Stomach smooth muscle (tissue), 2 donors: ENCODE results near the gene KLHL14.
"Not testable (repeated sequence)": the region's sequence is repeated elsewhere in the genome, so short reads cannot be mapped to it uniquely, and the experiment has no call there.

ENCODE experiments used
- H3K27ac ChIP-seq: one replicate; pipeline ENCODE4 v1.7.0; 2013; ENCODE audit warnings: mild to moderate bottlenecking, low read length, inconsistent platforms
- H3K27me3 ChIP-seq, 2 donors: one replicate each; pipeline ENCODE4 v1.7.0; 2013; ENCODE audit warnings: low read length in 2 of 2; ENCODE audit not compliant: insufficient read depth in 2 of 2, control insufficient read depth in 1 of 2
- H3K36me3 ChIP-seq, 2 donors: one replicate each; pipeline ENCODE4 v1.7.0; 2013; ENCODE audit warnings: low read length in 2 of 2; ENCODE audit not compliant: control insufficient read depth in 2 of 2, insufficient read depth in 2 of 2
- H3K4me1 ChIP-seq: one replicate; pipeline ENCODE4 v1.7.0; 2013; ENCODE audit warnings: low read length; ENCODE audit not compliant: control insufficient read depth, insufficient read depth
- H3K4me3 ChIP-seq, 2 donors: one replicate each; pipeline ENCODE4 v1.7.0; 2013; ENCODE audit warnings: low read length in 2 of 2
- H3K9ac ChIP-seq, 2 donors: one replicate each; pipeline ENCODE4 v1.7.0; 2013; ENCODE audit warnings: low read length in 2 of 2, mild to moderate bottlenecking in 1 of 2
- H3K9me3 ChIP-seq, 2 donors: one replicate each; pipeline ENCODE4 v1.7.0; 2013; ENCODE audit warnings: low read length in 2 of 2; ENCODE audit not compliant: control insufficient read depth in 2 of 2
- donor health status: healthy.
- donor health status: Pancreatic carcinoma.

KLHL14 gene

DNA sequence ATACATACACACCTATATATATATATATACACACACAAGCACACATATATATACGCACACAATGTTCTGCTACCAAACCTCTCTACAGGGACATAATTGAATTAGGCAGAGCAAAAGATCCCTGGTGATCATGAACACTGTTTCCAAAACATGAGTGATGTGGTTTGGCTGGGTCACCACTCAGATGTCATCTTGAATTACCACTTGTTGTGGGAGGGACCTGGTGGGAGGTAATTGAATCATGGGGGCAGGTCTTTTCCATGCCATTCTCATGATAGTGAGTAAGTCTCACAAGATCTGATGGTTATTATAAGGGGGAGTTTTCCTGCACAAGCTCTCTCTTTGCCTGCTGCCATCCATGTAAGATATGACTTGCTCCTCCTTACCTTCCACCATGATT, 135.2 kb downstream of the KLHL14 start:
- H3K27ac ChIP-seq, H3K36me3 ChIP-seq, H3K27me3 ChIP-seq, H3K4me1 ChIP-seq, H3K9me3 ChIP-seq, H3K9ac ChIP-seq, H3K4me3 ChIP-seq: not testable (repeated sequence)

DNA sequence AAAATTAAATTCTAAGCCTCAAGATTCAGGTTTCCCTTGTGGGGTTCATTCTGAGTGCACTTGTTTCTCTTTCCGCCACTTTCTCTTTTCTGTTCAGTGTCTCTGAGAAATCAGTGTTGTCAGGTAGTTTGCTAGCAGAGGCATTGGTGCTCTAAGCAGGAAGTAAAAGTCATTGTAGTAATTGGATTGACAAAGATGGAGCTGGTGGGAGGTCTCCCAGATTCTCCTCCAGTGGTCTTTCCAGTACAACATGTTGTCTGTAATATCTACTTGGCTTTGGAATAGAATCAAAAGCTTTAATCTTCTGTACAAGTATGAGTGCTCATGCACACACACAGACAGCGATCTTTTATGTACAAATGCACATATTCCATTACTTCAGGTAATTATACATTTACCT, 135.6 kb downstream of the KLHL14 start:
- Histone ChIP-seq H3K4me1 (no peaks in the 10 kb centered on the region), H3K27ac (no peak overlapping the region), H3K27me3 (peaks cover 0 to 3% of the 10 kb centered on the region in 2 donors), H3K9me3 (no peaks in the 10 kb centered on the region), H3K9ac (no peak overlapping the region), H3K36me3 (no peaks in the 10 kb centered on the region), H3K4me3 (no peak overlapping the region)

DNA sequence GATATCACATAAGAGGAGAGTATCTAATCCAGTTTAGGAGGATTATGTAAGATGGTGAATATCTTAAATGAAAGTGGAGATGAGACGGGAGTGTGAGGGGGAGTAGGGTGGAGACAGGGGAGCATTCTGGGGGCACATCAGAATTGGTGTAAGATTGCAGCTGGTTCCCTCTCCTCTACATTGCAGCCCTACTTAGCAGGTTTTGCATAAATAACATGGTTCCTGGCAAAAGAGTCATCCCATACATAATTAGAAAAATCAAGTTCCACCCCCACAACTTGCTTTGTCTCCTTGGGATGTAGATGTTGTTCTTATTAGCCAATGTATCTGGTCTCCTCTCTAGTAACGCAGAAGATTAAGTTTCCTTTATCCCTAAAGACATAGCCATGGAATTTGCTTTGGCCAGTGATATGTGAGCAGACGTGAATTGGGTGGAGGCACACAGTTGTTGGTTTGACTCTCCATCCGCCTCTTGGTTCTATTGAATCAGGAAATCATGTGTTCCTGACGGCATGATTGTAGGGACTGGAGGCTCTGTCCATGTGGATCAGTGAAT, 137.9 kb downstream of the KLHL14 start:
- H3K27me3 ChIP-seq, result peaks cover 0 to 3% of the 10 kb centered on the region in 2 donors
- H3K27ac ChIP-seq, result no peak overlapping the region
- H3K36me3 ChIP-seq, result no peaks in the 10 kb centered on the region
- no peak overlapping the region for H3K9ac ChIP-seq
- H3K4me1 ChIP-seq, result no peaks in the 10 kb centered on the region
- no peaks in the 10 kb centered on the region for H3K9me3 ChIP-seq
- H3K4me3 ChIP-seq, result no peak overlapping the region

DNA sequence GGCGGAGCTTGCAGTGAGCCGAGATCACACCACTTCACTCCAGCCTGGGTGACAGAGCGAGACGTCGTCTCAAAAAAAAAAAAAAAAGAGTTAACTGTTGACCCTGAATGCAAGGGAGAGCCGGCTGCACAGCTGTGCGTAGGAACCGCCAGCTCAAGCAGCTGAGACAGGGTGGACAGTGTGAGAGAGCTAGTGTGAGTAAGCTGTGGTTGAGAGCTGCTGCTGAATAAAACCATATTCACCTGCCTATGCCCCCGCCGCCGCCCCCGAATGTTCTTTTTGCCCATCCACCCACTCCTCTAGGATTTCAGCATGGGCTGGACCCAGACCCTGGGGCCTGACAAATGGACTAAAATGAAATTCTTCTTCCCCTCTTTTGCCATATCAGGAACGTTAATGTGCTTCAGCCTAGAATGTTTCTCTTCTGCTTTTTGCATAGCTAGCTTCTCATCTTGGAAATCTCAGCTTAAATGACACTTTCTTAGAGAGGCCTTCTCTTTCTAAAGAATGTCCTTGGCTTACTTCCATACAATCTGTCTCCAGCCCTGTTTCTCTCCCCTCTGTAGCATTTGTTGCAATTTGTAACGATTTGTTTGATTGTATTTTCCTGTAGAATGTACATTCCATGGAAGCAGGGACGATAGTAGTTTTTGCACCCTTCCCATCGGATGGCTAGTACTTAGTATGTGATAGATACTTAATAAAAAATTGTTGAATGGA, 142.7 kb downstream of the KLHL14 start:
- Histone ChIP-seq H3K36me3 (no peaks in the 10 kb centered on the region), H3K4me3 (no peak overlapping the region), H3K27ac (no peak overlapping the region), H3K4me1 (no peaks in the 10 kb centered on the region), H3K27me3 (peaks cover 0 to under 1% of the 10 kb centered on the region in 2 donors), H3K9me3 (no peaks in the 10 kb centered on the region), H3K9ac (no peak overlapping the region)

DNA sequence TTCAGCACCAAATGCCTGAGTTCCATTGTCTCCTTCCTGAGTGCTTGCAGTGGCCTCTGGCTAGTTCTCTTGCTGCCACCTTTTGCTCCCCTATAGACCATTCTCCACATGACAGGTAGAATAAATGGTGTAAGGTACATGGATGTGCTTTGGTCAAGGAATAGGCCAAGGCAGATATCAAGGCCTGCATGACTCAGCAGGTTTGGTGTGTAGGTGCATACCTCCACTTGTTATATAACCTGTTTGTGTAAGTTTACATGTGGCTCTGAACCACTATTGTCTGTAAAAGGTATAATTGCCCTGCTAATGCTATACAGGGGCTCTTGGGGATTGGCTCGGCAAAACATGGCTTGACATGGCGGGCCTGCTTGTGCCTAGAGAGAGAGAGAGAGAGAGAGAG, 143.5 kb downstream of the KLHL14 start:
- Histone ChIP-seq H3K27ac (no peak overlapping the region), H3K4me3 (no peak overlapping the region), H3K9ac (no peak overlapping the region), H3K4me1 (no peaks in the 10 kb centered on the region), H3K36me3 (no peaks in the 10 kb centered on the region), H3K27me3 (no peaks in the 10 kb centered on the region), H3K9me3 (no peaks in the 10 kb centered on the region)

DNA sequence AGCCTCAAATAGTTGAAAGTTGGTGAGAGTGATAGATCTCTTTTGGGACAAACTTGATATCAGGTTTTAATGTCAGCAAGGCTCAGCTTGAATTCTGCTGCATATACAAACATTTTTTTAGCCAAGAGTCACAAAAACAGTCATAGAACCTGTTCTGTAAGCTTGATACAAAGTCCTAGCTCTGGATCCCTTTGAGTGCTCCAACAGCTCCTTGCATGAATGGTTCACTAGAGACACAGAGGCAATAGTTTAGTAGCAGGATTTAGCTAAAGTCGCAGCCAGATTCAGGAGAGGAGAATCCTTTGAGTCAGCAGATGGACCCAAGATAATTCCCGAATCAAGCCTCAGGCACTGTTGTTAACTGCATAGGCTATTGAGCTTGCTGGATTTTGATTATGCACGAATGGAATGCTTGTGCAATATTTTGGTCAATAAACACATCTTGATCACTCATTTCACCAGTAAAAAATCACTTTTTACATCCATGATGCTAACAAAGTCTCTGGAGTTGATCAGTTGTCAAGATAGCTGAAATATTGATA, 148.6 kb downstream of the KLHL14 start:
- Histone ChIP-seq H3K27ac (no peak overlapping the region), H3K4me1 (no peaks in the 10 kb centered on the region), H3K9ac (no peak overlapping the region), H3K36me3 (no peaks in the 10 kb centered on the region), H3K4me3 (no peak overlapping the region), H3K27me3 (no peaks in the 10 kb centered on the region), H3K9me3 (no peaks in the 10 kb centered on the region)

DNA sequence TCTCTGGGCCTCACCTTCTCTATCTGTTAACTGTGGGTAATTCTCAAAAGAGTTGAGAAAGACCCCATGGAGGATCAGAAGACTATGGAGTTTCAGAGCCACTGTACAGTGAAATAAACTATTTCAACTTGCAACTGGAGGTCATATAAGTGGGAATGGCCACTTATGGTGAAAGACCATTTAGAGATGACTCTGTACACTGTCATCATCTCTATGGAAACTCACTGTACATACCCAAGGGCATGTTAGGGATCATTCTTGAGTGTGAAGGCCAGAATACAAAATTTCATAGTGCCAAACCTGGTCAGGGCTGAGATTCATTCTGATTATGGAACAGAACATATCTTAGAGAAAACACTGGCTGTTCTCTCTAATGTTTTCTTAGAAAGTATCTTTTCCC, 149.3 kb downstream of the KLHL14 start:
- H3K4me1 ChIP-seq, result no peaks in the 10 kb centered on the region
- no peaks in the 10 kb centered on the region for H3K27me3 ChIP-seq
- H3K9ac ChIP-seq, result no peak overlapping the region
- no peaks in the 10 kb centered on the region for H3K9me3 ChIP-seq
- no peak overlapping the region for H3K27ac ChIP-seq
- H3K36me3 ChIP-seq, result no peaks in the 10 kb centered on the region
- no peak overlapping the region for H3K4me3 ChIP-seq
